GM10248 (cell line): ENCODE results near the gene TFCP2L1.

Experiments used
- CTCF ChIA-PET: fragments of 300-600 bp; sonication (Branson Sonifier 250); formaldehyde crosslinking; extraction: SDS; loops from one replicate; lab custom pipeline; 2021; ENCODE audit warnings: antibody characterized with exemption; lab: Yijun Ruan, JAX
- POLR2A ChIA-PET: fragments of 350-650 bp; sonication (Branson Sonifier 250); formaldehyde crosslinking; extraction: SDS; loops from one replicate; lab custom pipeline; 2020; ENCODE audit warnings: antibody characterized with exemption; lab: Yijun Ruan, JAX
- DNase-seq: peaks from one replicate; pipeline ENCODE4 v3.0.0; 2012; ENCODE audit errors: extremely low spot score
- CTCF ChIP-seq: IDR thresholded peaks from 2 replicates; pipeline ENCODE4 v1.5.1; 2012; ENCODE audit warnings: mild to moderate bottlenecking, low read depth; ENCODE audit errors: extremely low read depth, missing control alignments, control extremely low read depth

Gene TFCP2L1

GRCh38 chr2:121171625-121172119 lies 113.3 kb downstream of the TFCP2L1 start:
- DNase-seq, result no peak
- CTCF ChIA-PET, result no interaction called here
- no peak for TF ChIP-seq CTCF
- POLR2A ChIA-PET, result no interaction called here

GRCh38 chr2:121170577-121170976 lies 114.4 kb downstream of the TFCP2L1 start:
- no peak for TF ChIP-seq CTCF
- ChIA-PET POLR2A (no interaction called here), CTCF (interaction anchor here (0.9 to 1.0 kb wide), 2 partner anchors 15 to 20 kb away, joined by 3 read pairs; no protein-coding TSS in a partner anchor)

GRCh38 chr2:121167411-121167810 lies 117.6 kb downstream of the TFCP2L1 start:
- no peak for TF ChIP-seq CTCF
- CTCF ChIA-PET, result no interaction called here
- DNase-seq, result no peak
- POLR2A ChIA-PET, result no interaction called here

More at GRCh38 chr2:121170577-121170976, 114.4 kb downstream of the TFCP2L1 start:
- DNase-seq, result no peak
